Thyroid gland (tissue), 4 donors: ENCODE measurements around the gene AMN1. TPM values are rescaled to one million over a fixed set of nuclear protein-coding genes. Genes with fewer than 3 reads are reported as not detected.
"Not testable (repeated sequence)": the region's sequence is repeated elsewhere in the genome, so short reads cannot be mapped to it uniquely, and the experiment has no call there.

Experiments
- DNase-seq, 2 donors: peaks; one replicate each; pipeline ENCODE4 v3.0.0-alpha.2; 2019
- H3K27ac ChIP-seq, 3 donors: fragments of 200-600 bp; sonication (generic); 1 replicate in 2 of 3; 2 replicates in 1 of 3; pipeline ENCODE4 v1.5.1; 2016 to 2019; ENCODE audit warnings: mild to moderate bottlenecking in 1 of 3, moderate library complexity in 1 of 3
- H3K27me3 ChIP-seq: fragments of 200-600 bp; sonication (generic); one replicate; pipeline ENCODE4 v1.5.1; 2019
- H3K36me3 ChIP-seq, 2 donors: fragments of 200-600 bp; sonication (generic); one replicate each; pipeline ENCODE4 v1.5.1; 2016 to 2019
- H3K4me1 ChIP-seq, 2 donors: fragments of 200-600 bp; sonication (generic); one replicate each; pipeline ENCODE4 v1.5.1; 2017 to 2019
- H3K4me3 ChIP-seq, 3 donors: fragments of 200-600 bp; sonication (generic); replicated peaks in 1 of 3; 1 replicate in 2 of 3; 2 replicates in 1 of 3; pipeline ENCODE4 v1.5.1; 2016; ENCODE audit warnings: mild to moderate bottlenecking in 1 of 3
- H3K9me3 ChIP-seq: fragments of 200-600 bp; sonication (generic); one replicate; pipeline ENCODE4 v1.5.1; 2017
- CTCF ChIP-seq, 6 experiments: fragments of 200-600 bp in 3 of 6; fragments of 450-650 bp in 3 of 6; sonication (generic) in 3 of 6; IDR thresholded peaks; one replicate each; pipeline ENCODE4 v1.5.1; 2016 to 2019; ENCODE audit warnings: antibody characterized with exemption in 6 of 6, mild to moderate bottlenecking in 2 of 6, inconsistent platforms in 1 of 6, moderate library complexity in 1 of 6
- POLR2A ChIP-seq, 2 donors: fragments of 450-650 bp; IDR thresholded peaks; one replicate each; pipeline ENCODE4 v1.6.1; 2017; ENCODE audit warnings: antibody characterized with exemption in 2 of 2, mild to moderate bottlenecking in 2 of 2, moderate library complexity in 1 of 2
- WGBS, 2 donors: methylation state at CpG; one replicate each; pipeline ENCODE4 v1.1.5; 2017; 5-methylcytosine and 5-hydroxymethylcytosine counted together
- intact Hi-C: fragments of 100-400 bp; cut with DNase I; formaldehyde crosslinking; loops from one replicate; pipeline ENCODE4 v1.15.1; 2023
- total RNA-seq, 4 donors: library from RNA; depleted of rRNA; stranded (reverse); fragments of >200 nt; gene quantifications; one replicate each; pipeline ENCODE4 v1.2.3, GENCODE V29; 2016

Gene AMN1
- total RNA-seq, 4 donors from 2014 or later = 4.8 to 21.0 (median 8.8) TPM

DNA sequence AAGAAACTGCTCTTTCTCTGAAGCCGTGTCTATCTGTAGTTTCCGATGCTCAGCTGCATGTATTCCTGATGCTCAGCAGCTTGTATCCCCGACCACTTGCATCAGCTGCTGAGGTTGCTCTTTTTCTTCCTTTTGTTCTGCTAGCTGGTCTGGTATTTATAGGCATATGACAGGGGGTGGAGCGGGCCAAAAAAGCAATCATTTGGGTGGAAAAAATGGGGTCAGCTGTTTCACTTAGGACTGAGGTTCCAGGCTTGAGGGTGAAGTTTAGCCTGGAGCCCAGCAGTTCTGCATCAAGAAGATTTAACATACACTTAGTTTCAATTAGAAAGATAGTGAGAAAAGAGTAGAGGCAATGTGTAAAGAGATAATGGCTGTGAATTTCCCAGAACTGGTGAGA, 23.6 kb upstream of the AMN1 start:
- H3K27ac ChIP-seq = no peak overlapping the region

DNA sequence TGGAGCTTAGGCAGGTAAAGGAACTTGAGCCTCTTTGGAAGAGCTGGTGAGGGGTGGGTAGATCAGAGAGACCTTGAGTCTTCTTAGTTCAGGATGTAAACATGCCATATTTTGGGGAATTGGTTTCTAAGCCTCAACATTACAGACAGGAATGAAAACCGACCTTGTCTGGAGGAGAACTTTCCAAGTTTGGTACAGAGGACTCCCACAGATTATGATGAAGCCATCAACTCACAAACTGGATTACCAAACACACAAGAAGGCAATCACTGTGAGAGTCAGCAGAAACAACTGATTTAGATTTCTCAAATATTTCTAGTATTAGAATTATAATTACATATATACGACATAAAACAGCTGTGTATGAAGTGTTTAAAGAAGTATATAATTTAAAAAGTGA, 22.3 kb upstream of the AMN1 start:
- 85 to 86% methylated on average over 2 of the region's 2 CpGs for WGBS, 2 donors
- H3K27ac ChIP-seq = no peak overlapping the region
- H3K4me3 ChIP-seq = no peak overlapping the region

More for the DNA sequence above, 23.6 kb upstream of the AMN1 start:
- TF ChIP-seq POLR2A (IDR thresholded peaks at IDR 0.05) (no peak), CTCF (IDR thresholded peaks at IDR 0.05) (no peak)
- Histone ChIP-seq H3K4me1 (peaks cover 0 to 9% of the 10 kb centered on the region in 2 donors), H3K4me3 (no peak overlapping the region), H3K27me3 (no peaks in the 10 kb centered on the region), H3K9me3 (no peaks in the 10 kb centered on the region), H3K36me3 (no peaks in the 10 kb centered on the region)
- no peak for DNase-seq
- intact Hi-C loops = no loop called here
- WGBS, 2 donors = 82 to 85% methylated on average over 4 of the region's 4 CpGs

GRCh38 chr12:31750747-31751039, 21.9 kb upstream of the AMN1 start:
- Histone ChIP-seq H3K4me1 (peaks cover 0 to 18% of the 10 kb centered on the region in 2 donors), H3K9me3 (no peaks in the 10 kb centered on the region), H3K36me3 (no peaks in the 10 kb centered on the region), H3K4me3 (no peak overlapping the region), H3K27ac (no peak overlapping the region), H3K27me3 (no peaks in the 10 kb centered on the region)
- intact Hi-C loops = no loop called here
- no peak for DNase-seq
- TF ChIP-seq POLR2A (IDR thresholded peaks at IDR 0.05) (no peak), CTCF (IDR thresholded peaks at IDR 0.05) (no peak)
- WGBS, 2 donors = 52 to 64% methylated on average over 2 of the region's 2 CpGs

More for the DNA sequence above, 22.3 kb upstream of the AMN1 start:
- Histone ChIP-seq H3K27me3 (no peaks in the 10 kb centered on the region), H3K4me1 (peaks cover 0 to 18% of the 10 kb centered on the region in 2 donors), H3K36me3 (no peaks in the 10 kb centered on the region), H3K9me3 (no peaks in the 10 kb centered on the region)
- no peak for DNase-seq
- intact Hi-C loops = no loop called here
- TF ChIP-seq POLR2A (IDR thresholded peaks at IDR 0.05) = no peak
- no peak for TF ChIP-seq CTCF (IDR thresholded peaks at IDR 0.05)

DNA sequence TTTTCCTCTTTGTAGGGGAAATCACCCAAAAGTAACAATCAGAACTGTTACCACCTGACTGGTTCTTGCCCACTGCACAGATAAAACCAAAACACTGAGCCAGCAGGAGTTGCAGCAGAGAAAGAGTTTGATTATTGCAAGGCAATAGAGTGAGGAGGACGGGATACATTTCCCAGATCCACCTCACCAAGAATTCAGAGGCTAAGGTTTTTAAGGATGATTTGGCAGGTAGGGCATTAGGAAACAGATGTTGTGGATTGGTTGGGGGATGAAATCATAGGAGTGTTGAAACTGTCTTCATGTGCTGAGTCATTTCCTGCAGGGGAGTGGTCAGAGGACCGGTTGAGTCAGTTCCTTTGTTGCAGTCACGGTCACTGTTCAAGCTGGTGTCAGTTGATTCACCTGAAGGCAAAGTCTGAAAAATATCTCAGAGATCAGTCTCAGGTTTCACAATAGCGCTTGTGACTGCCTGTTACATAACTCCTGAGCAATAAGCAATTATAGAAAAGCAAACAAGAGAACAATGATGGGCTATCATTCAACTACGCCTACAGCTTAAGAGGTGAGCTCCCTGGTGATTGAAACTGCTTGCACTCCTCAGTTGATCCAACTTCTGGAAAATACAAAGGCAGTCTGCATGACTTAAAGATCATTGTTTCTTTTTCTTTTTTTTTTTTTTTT, 20.3 kb upstream of the AMN1 start:
- Histone ChIP-seq H3K4me1 (peaks cover 0 to 18% of the 10 kb centered on the region in 2 donors), H3K9me3 (no peaks in the 10 kb centered on the region), H3K27ac (peak overlapping the region in 2 of 3 donors; percentile 44 to 68), H3K36me3 (no peaks in the 10 kb centered on the region), H3K4me3 (no peak overlapping the region), H3K27me3 (no peaks in the 10 kb centered on the region)
- intact Hi-C loops = no loop called here
- peak; percentile 53 to 56 for DNase-seq
- TF ChIP-seq POLR2A (IDR thresholded peaks at IDR 0.05) = no peak
- TF ChIP-seq CTCF (IDR thresholded peaks at IDR 0.05) = no peak
- 46 to 48% methylated on average over 5 of the region's 5 CpGs for WGBS, 2 donors

DNA sequence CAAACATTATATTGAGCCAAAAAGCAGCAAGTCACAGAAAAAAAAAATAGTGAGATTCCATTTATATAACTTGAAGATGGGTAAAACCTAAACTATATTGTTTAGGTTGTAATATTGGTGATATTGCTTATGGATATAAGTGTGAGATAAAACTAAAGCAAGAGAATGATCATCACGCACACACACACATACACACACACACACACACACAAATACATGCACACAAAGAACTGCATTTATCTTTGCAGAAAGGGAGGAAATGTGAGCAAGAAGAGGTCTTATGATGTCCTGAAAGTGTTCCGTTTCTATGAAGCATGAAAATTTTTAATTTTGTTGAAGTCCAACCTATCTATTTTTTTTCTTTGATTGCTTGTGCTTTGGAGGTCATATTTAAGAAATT, 16.4 kb upstream of the AMN1 start:
- DNase-seq = no peak
- TF ChIP-seq CTCF (IDR thresholded peaks at IDR 0.05) (no peak), POLR2A (IDR thresholded peaks at IDR 0.05) (no peak)
- no peak overlapping the region for H3K4me3 ChIP-seq
- 87 to 92% methylated on average over 2 of the region's 2 CpGs for WGBS, 2 donors
- intact Hi-C loops = no loop called here
- H3K27me3 ChIP-seq = no peaks in the 10 kb centered on the region
- no peaks in the 10 kb centered on the region for H3K36me3 ChIP-seq
- no peaks in the 10 kb centered on the region for H3K9me3 ChIP-seq
- no peak overlapping the region for H3K27ac ChIP-seq
- peaks cover 0 to 23% of the 10 kb centered on the region in 2 donors for H3K4me1 ChIP-seq

GRCh38 chr12:31744363-31744762, 15.5 kb upstream of the AMN1 start:
- DNase-seq, H3K27me3 ChIP-seq, H3K36me3 ChIP-seq, H3K9me3 ChIP-seq, intact Hi-C loops, H3K27ac ChIP-seq, H3K4me3 ChIP-seq: not testable (repeated sequence)
- peaks cover 0 to 21% of the 10 kb centered on the region in 2 donors for H3K4me1 ChIP-seq
- WGBS, 2 donors = 88 to 93% methylated on average over 4 of the region's 4 CpGs
